CD14-positive monocyte (primary cell): ENCODE measurements around the gene PMEL. TPM values are rescaled to one million over a fixed set of nuclear protein-coding genes. Genes with fewer than 3 reads are reported as not detected.

Source experiments
- DNase-seq, 3 donors: peaks; one replicate each; pipeline ENCODE4 v3.0.0-alpha.2; 2011 to 2022
- H2AFZ ChIP-seq: 2 replicates; pipeline ENCODE4 v1.6.0; 2012; ENCODE audit warnings: mild to moderate bottlenecking, low read depth, low read length, inconsistent platforms; ENCODE audit not compliant: insufficient read depth, poor library complexity, severe bottlenecking
- H3K27ac ChIP-seq, 2 donors: 1 replicate in 1 of 2; 2 replicates in 1 of 2; pipeline ENCODE4 v1.5.1; 2012 to 2013; ENCODE audit warnings: low read length in 2 of 2, control low read depth in 1 of 2, inconsistent platforms in 1 of 2, low read depth in 1 of 2, mild to moderate bottlenecking in 1 of 2
- H3K27me3 ChIP-seq, 2 donors: one replicate each; pipeline versions ENCODE4 v1.6.0 to v1.6.1; 2011 to 2013; ENCODE audit warnings: low read length in 2 of 2; ENCODE audit not compliant: control insufficient read depth in 2 of 2, insufficient read depth in 2 of 2
- H3K36me3 ChIP-seq, 2 donors: replicated peaks in 1 of 2; 1 replicate in 1 of 2; 2 replicates in 1 of 2; pipeline versions ENCODE4 v1.5.1 to v1.6.1; 2012 to 2013; ENCODE audit warnings: low read length in 2 of 2, control low read depth in 1 of 2, inconsistent platforms in 1 of 2, mild to moderate bottlenecking in 1 of 2; ENCODE audit not compliant: insufficient read depth in 2 of 2, control insufficient read depth in 1 of 2
- H3K4me1 ChIP-seq, 2 donors: 1 replicate in 1 of 2; 2 replicates in 1 of 2; pipeline versions ENCODE4 v1.5.1 to v1.6.1; 2012 to 2013; ENCODE audit warnings: low read length in 2 of 2, control low read depth in 1 of 2, inconsistent platforms in 1 of 2, mild to moderate bottlenecking in 1 of 2, moderate library complexity in 1 of 2; ENCODE audit not compliant: insufficient read depth in 2 of 2, control insufficient read depth in 1 of 2
- H3K4me2 ChIP-seq: replicated peaks from 2 replicates; pipeline ENCODE3; 2012; ENCODE audit warnings: low read length, moderate library complexity, mild to moderate bottlenecking; ENCODE audit not compliant: poor library complexity, severe bottlenecking; ENCODE audit errors: extremely low read depth
- H3K4me3 ChIP-seq, 3 experiments: fragments of 200-600 bp in 1 of 3; sonication (generic) in 1 of 3; replicated peaks in 1 of 3; 1 replicate in 2 of 3; 2 replicates in 1 of 3; pipeline ENCODE4 v1.5.1; 2011 to 2013; ENCODE audit warnings: low read length in 3 of 3, mild to moderate bottlenecking in 3 of 3, control low read depth in 2 of 3, low read depth in 2 of 3, inconsistent platforms in 1 of 3, moderate library complexity in 1 of 3
- H3K79me2 ChIP-seq: 2 replicates; pipeline ENCODE4 v1.6.0; 2012; ENCODE audit warnings: mild to moderate bottlenecking, control low read depth, inconsistent platforms, low read length, moderate library complexity; ENCODE audit not compliant: insufficient read depth
- H3K9ac ChIP-seq: 2 replicates; pipeline ENCODE4 v1.6.0; 2017; ENCODE audit warnings: low read length, mild to moderate bottlenecking; ENCODE audit not compliant: insufficient read depth, poor library complexity, severe bottlenecking
- H3K9me3 ChIP-seq, 2 donors: replicated peaks in 1 of 2; 1 replicate in 1 of 2; 2 replicates in 1 of 2; pipeline versions ENCODE4 v1.5.1 to v1.6.1; 2012 to 2013; ENCODE audit warnings: low read length in 2 of 2, control low read depth in 1 of 2; ENCODE audit not compliant: control insufficient read depth in 1 of 2, insufficient read depth in 1 of 2
- H4K20me1 ChIP-seq: 2 replicates; pipeline ENCODE4 v1.6.0; 2012; ENCODE audit warnings: mild to moderate bottlenecking, low read length, control low read depth, moderate library complexity; ENCODE audit not compliant: insufficient read depth
- H3K27ac Mint-ChIP-seq, 7 donors: one replicate each; pipeline ENCODE4 v1.8.0; 2020; ENCODE audit warnings: mild to moderate bottlenecking in 7 of 7, mixed read lengths in 7 of 7, moderate library complexity in 6 of 7, inconsistent platforms in 2 of 7
- H3K27me3 Mint-ChIP-seq, 3 donors: one replicate each; pipeline ENCODE4 v1.8.0; 2021 to 2022; ENCODE audit warnings: low read depth in 3 of 3, mild to moderate bottlenecking in 3 of 3, mixed read lengths in 3 of 3, moderate library complexity in 3 of 3, inconsistent platforms in 1 of 3
- H3K36me3 Mint-ChIP-seq, 2 donors: one replicate each; pipeline ENCODE4 v1.8.0; 2020; ENCODE audit warnings: mixed read lengths in 2 of 2, inconsistent platforms in 1 of 2, mild to moderate bottlenecking in 1 of 2
- H3K4me1 Mint-ChIP-seq: one replicate; pipeline ENCODE4 v1.8.0; 2020; ENCODE audit warnings: mild to moderate bottlenecking, mixed read lengths
- H3K4me3 Mint-ChIP-seq, 2 donors: one replicate each; pipeline ENCODE4 v1.8.0; 2020; ENCODE audit warnings: mild to moderate bottlenecking in 2 of 2, mixed read lengths in 2 of 2, moderate library complexity in 1 of 2
- H3K9me3 Mint-ChIP-seq, 7 donors: one replicate each; pipeline ENCODE4 v1.8.0; 2020 to 2022; ENCODE audit warnings: mixed read lengths in 7 of 7, mild to moderate bottlenecking in 6 of 7, moderate library complexity in 6 of 7, inconsistent platforms in 2 of 7
- WGBS: methylation state at CpG from one replicate; pipeline ENCODE4 v1.1.5; 2013; ENCODE audit warnings: missing lambda C conversion rate; ENCODE audit not compliant: insufficient coverage; 5-methylcytosine and 5-hydroxymethylcytosine counted together
- intact Hi-C, 2 donors: fragments of 100-400 bp; cut with micrococcal nuclease; formaldehyde crosslinking; loops; one replicate each; pipeline versions ENCODE4 v1.15.0 to v1.15.1; 2023
- polyA plus RNA-seq, 3 donors: library from polyadenylated mRNA; depleted of rRNA in 1 of 3; unstranded in 2 of 3; stranded (reverse) in 1 of 3; fragments of 300-500 nt in 2 of 3; fragments of >200 nt in 1 of 3; fragmentation: Illumina TruSeq in 2 of 3; gene quantifications; 1 replicate in 2 of 3; 2 replicates in 1 of 3; pipeline ENCODE4 v1.2.3, GENCODE V29; 2012 to 2021
- TF ChIP-seq, protein P1 (sequence below): fragments of 200-600 bp; IDR thresholded peaks from one replicate; pipeline ENCODE4 v1.8.0; 2022; ENCODE audit warnings: antibody characterized with exemption, mild to moderate bottlenecking

Gene PMEL
- polyA plus RNA-seq, 3 donors = 0.37 to 0.54 (median 0.40) TPM

DNA sequence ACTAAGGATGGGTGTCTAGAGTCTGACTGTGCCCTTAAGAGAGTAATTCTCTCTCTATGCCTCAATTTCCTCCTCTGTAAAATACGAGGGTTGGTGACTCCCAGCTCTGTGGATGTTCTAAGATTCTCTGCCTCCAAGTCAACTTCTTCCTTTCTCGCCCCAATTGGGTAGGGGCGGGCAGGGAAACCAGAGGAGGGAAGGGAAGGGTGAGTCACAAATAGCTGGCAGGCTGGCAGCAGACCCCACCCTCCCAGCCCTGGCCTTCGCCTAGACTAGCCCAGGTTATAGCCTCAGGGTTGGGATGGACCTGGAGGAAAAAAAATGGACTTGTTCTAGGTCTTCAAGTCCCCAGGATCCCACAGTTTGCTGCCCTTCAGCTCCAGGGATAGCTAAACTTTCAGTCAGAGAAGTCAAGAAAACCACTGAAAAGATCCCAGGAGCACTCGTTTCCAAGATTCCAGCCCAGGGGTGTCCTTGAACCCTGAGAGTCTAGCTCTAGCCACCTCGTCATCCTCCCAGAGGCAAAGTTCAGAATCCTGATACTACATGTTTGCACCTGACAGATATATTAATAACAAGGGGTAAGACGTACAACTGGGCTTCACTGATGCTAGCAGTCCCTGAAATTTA is 32.6 kb downstream of the PMEL start:
- H3K9me3 ChIP-seq = no peaks in the 10 kb centered on the region
- H3K27ac ChIP-seq = peak overlapping the region; percentile 76 to 96
- Mint-ChIP-seq H3K9me3 (no peaks in the 10 kb centered on the region), H3K36me3 (peaks cover 26 to 30% of the 10 kb centered on the region in 2 donors), H3K4me3 (peak overlapping the region; percentile 97 to 99), H3K27ac (peak overlapping the region; percentile 85 to 99 (median 94)), H3K4me1 (peaks cover 57% of the 10 kb centered on the region), H3K27me3 (peaks cover 0 to 3% (median 1%) of the 10 kb centered on the region in 3 donors)
- peaks cover 46% of the 10 kb centered on the region for H3K79me2 ChIP-seq
- intact Hi-C loops = loop anchor here in 1 of 2 donors (5.0 kb wide), 1 partner anchor 34 kb away; the partner anchor contains the start of genes CDK2 and PMEL
- no peaks in the 10 kb centered on the region for H3K27me3 ChIP-seq
- peaks cover 52 to 55% of the 10 kb centered on the region in 2 donors for H3K4me1 ChIP-seq
- WGBS = 100% methylated on average over 1 of the region's 7 CpGs
- H3K4me3 ChIP-seq = peak overlapping the region in 2 of 3 experiments; percentile 96 to 97
- peaks cover 18 to 31% of the 10 kb centered on the region in 2 donors for H3K36me3 ChIP-seq
- peak overlapping the region; percentile 82 for H3K9ac ChIP-seq
- DNase-seq = peak; percentile 67 to 86 (median 76)
- peak overlapping the region; percentile 88 for H3K4me2 ChIP-seq
- H4K20me1 ChIP-seq = peaks cover 13% of the 10 kb centered on the region
- no peak overlapping the region for H2AFZ ChIP-seq
- TF ChIP-seq, protein P1, sequence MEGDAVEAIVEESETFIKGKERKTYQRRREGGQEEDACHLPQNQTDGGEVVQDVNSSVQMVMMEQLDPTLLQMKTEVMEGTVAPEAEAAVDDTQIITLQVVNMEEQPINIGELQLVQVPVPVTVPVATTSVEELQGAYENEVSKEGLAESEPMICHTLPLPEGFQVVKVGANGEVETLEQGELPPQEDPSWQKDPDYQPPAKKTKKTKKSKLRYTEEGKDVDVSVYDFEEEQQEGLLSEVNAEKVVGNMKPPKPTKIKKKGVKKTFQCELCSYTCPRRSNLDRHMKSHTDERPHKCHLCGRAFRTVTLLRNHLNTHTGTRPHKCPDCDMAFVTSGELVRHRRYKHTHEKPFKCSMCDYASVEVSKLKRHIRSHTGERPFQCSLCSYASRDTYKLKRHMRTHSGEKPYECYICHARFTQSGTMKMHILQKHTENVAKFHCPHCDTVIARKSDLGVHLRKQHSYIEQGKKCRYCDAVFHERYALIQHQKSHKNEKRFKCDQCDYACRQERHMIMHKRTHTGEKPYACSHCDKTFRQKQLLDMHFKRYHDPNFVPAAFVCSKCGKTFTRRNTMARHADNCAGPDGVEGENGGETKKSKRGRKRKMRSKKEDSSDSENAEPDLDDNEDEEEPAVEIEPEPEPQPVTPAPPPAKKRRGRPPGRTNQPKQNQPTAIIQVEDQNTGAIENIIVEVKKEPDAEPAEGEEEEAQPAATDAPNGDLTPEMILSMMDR = no peak

DNA sequence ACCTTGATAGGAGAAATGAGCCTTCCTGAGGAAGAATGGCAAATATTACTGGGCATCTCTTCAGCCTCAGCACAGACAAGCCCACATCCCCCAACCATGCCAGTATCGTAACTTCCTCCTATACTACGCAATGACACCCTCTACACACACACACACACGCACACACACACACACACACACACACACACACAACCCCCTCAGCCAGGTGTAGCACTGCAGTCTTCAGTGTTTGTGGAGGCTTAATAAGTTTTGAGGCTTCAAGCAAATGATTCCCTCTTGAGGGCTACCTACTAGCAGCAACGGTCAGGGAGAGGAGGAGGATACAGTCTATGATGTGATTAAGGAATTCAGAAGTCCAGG is 33.3 kb downstream of the PMEL start:
- Histone ChIP-seq H3K9ac (peak overlapping the region; percentile 82), H4K20me1 (peaks cover 13% of the 10 kb centered on the region), H3K4me3 (peak overlapping the region; percentile 92 to 97 (median 96)), H3K27me3 (no peaks in the 10 kb centered on the region), H3K4me2 (peak overlapping the region; percentile 88), H3K9me3 (no peaks in the 10 kb centered on the region), H3K79me2 (peaks cover 53% of the 10 kb centered on the region), H3K27ac (peak overlapping the region; percentile 76 to 96), H3K36me3 (peaks cover 10 to 23% of the 10 kb centered on the region in 2 donors), H3K4me1 (peaks cover 57 to 59% of the 10 kb centered on the region in 2 donors), H2AFZ (peak overlapping the region; percentile 70)
- TF ChIP-seq, protein P1 = no peak
- Mint-ChIP-seq H3K27ac (peak overlapping the region; percentile 85 to 99 (median 94)), H3K4me3 (peak overlapping the region; percentile 97 to 99), H3K36me3 (peaks cover 19 to 22% of the 10 kb centered on the region in 2 donors), H3K9me3 (no peaks in the 10 kb centered on the region), H3K4me1 (peaks cover 61% of the 10 kb centered on the region), H3K27me3 (peaks cover 0 to 3% (median 1%) of the 10 kb centered on the region in 3 donors)
- intact Hi-C loops = loop anchor here in 1 of 2 donors (5.0 kb wide), 1 partner anchor 35 kb away; the partner anchor contains the start of genes CDK2 and PMEL
- no CpG with 5 or more reads among the region's 4 CpGs for WGBS
- peak; percentile 63 to 77 (median 67) for DNase-seq
